Body of pancreas (tissue), 4 donors: ENCODE measurements around the gene CFB. TPM values are rescaled to one million over a fixed set of nuclear protein-coding genes. Genes with fewer than 3 reads are reported as not detected.

Source experiments
- ATAC-seq: fragments of 150-250 bp; one replicate; pipeline ENCODE4 v1.9.1; 2016
- DNase-seq, 4 donors: peaks; one replicate each; pipeline ENCODE4 v3.0.0-alpha.2; 2019
- H3K27ac ChIP-seq, 4 donors: fragments of 200-600 bp; sonication (generic); 1 replicate in 3 of 4; 2 replicates in 1 of 4; pipeline versions ENCODE4 v1.5.1 to v1.6.1; 2016 to 2019; ENCODE audit warnings: mild to moderate bottlenecking in 1 of 4, mixed read lengths in 1 of 4, moderate library complexity in 1 of 4
- H3K27me3 ChIP-seq, 2 donors: fragments of 200-600 bp; sonication (generic); one replicate each; pipeline ENCODE4 v1.6.0; 2016; ENCODE audit warnings: mild to moderate bottlenecking in 1 of 2
- H3K36me3 ChIP-seq, 2 donors: fragments of 200-600 bp; sonication (generic); replicated peaks in 1 of 2; 2 replicates each; pipeline ENCODE4 v1.5.1; 2016; ENCODE audit warnings: low read depth in 2 of 2; ENCODE audit not compliant: insufficient read depth in 1 of 2
- H3K4me1 ChIP-seq: fragments of 200-600 bp; sonication (generic); one replicate; pipeline ENCODE4 v1.6.0; 2016
- H3K4me3 ChIP-seq, 2 donors: fragments of 200-600 bp; sonication (generic); 1 replicate in 1 of 2; 2 replicates in 1 of 2; pipeline ENCODE4 v1.5.1; 2016 to 2019
- H3K9me3 ChIP-seq, 3 donors: fragments of 200-600 bp; sonication (generic); 1 replicate in 2 of 3; 2 replicates in 1 of 3; pipeline ENCODE4 v1.5.1; 2016
- CTCF ChIP-seq, 7 experiments: fragments of 450-650 bp in 4 of 7; fragments of 200-600 bp in 3 of 7; sonication (generic) in 3 of 7; IDR thresholded peaks; one replicate each; pipeline ENCODE4 v1.5.1; 2016 to 2019; ENCODE audit warnings: antibody characterized with exemption in 7 of 7
- POLR2A ChIP-seq, 3 donors: fragments of 450-650 bp; IDR thresholded peaks; one replicate each; pipeline ENCODE4 v1.6.1; 2016; ENCODE audit warnings: antibody characterized with exemption in 3 of 3, mild to moderate bottlenecking in 2 of 3
- WGBS, 2 donors: methylation state at CpG; one replicate each; pipeline ENCODE4 v1.1.5; 2017; 5-methylcytosine and 5-hydroxymethylcytosine counted together
- intact Hi-C: fragments of 100-400 bp; cut with DNase I; formaldehyde crosslinking; loops from one replicate; pipeline ENCODE4 v1.15.1; 2023
- total RNA-seq, 2 donors: library from RNA; depleted of rRNA; stranded (reverse); fragments of >200 nt; gene quantifications; one replicate each; pipeline ENCODE4 v1.1.0, GENCODE V29; 2016

The CFB gene
- total RNA-seq, 2 donors from 2014 or later, result 21.0 to 33.9 TPM

- DNase-seq (peak; percentile 66 to 75 (median 68)), ATAC-seq (peak; percentile 12)
- no peak for TF ChIP-seq CTCF (IDR thresholded peaks at IDR 0.05)
- no peak for TF ChIP-seq POLR2A (IDR thresholded peaks at IDR 0.05)
- Histone ChIP-seq H3K4me1 (peaks cover 38% of the 10 kb centered on the region), H3K27me3 (no peaks in the 10 kb centered on the region), H3K4me3 (peak overlapping the region; percentile 22 to 25), H3K27ac (peak overlapping the region; percentile 65 to 85 (median 82)), H3K9me3 (no peaks in the 10 kb centered on the region), H3K36me3 (no peaks in the 10 kb centered on the region)
- 0 to 1% methylated on average over 14 to 23 of the region's 45 CpGs for whole genome bisulfite sequencing, 2 donors
- intact Hi-C loops, result no loop called here
Measured at GRCh38 chr6:31901415-31901952, 44.4 kb upstream of the CFB start.

GRCh38 chr6:31901953-31902643 is 43.8 kb upstream of the CFB start, which contains the start of gene ZBTB12:
ZBTB12 (minus strand) TSS chr6:31902086; CDS start chr6:31901305, 781 bp downstream.
- no peaks in the 10 kb centered on the region for H3K9me3 ChIP-seq
- no peaks in the 10 kb centered on the region for H3K36me3 ChIP-seq
- H3K27ac ChIP-seq, result peak within 1 kb of the TSS; percentile 65 to 85 (median 82)
- WGBS, 2 donors, result 0% methylated on average over 10 to 52 of the region's 77 CpGs
- intact Hi-C loops, result no loop called here
- ATAC-seq (peak; percentile 79), DNase-seq (peak; percentile 89 to 95 (median 94))
- H3K27me3 ChIP-seq, result no peaks in the 10 kb centered on the region
- TF ChIP-seq CTCF (IDR thresholded peaks at IDR 0.05) (no peak), POLR2A (IDR thresholded peaks at IDR 0.05) (peak; percentile 41 to 69 (median 66))
- H3K4me3 ChIP-seq, result peak within 1 kb of the TSS; percentile 22 to 25
- H3K4me1 ChIP-seq, result peaks cover 33% of the 10 kb centered on the region

- Histone ChIP-seq H3K27ac (no peak overlapping the region), H3K27me3 (no peaks in the 10 kb centered on the region), H3K4me1 (peaks cover 29% of the 10 kb centered on the region), H3K36me3 (no peaks in the 10 kb centered on the region), H3K4me3 (no peak overlapping the region), H3K9me3 (no peaks in the 10 kb centered on the region)
- intact Hi-C loops, result no loop called here
- no peak for ATAC-seq
- WGBS, 2 donors, result 64 to 68% methylated on average over 3 of the region's 3 CpGs
- TF ChIP-seq CTCF (IDR thresholded peaks at IDR 0.05) (no peak), POLR2A (IDR thresholded peaks at IDR 0.05) (no peak)
- no peak for DNase-seq
Measured at GRCh38 chr6:31903957-31904356, 41.9 kb upstream of the CFB start.

- H3K27ac ChIP-seq, result no peak overlapping the region
- DNase-seq (no peak), ATAC-seq (no peak)
- no peaks in the 10 kb centered on the region for H3K36me3 ChIP-seq
- H3K9me3 ChIP-seq, result no peaks in the 10 kb centered on the region
- TF ChIP-seq POLR2A (IDR thresholded peaks at IDR 0.05), result no peak
- TF ChIP-seq CTCF (IDR thresholded peaks at IDR 0.05), result no peak
- 75 to 100% methylated on average over 1 of the region's 1 CpG for WGBS, 2 donors
- H3K4me1 ChIP-seq, result peaks cover 21% of the 10 kb centered on the region
- H3K27me3 ChIP-seq, result no peaks in the 10 kb centered on the region
- no peak overlapping the region for H3K4me3 ChIP-seq
- intact Hi-C loops, result no loop called here
Measured at GRCh38 chr6:31905041-31905440, 40.9 kb upstream of the CFB start.
